ENCODE results near the gene SLC25A26. TPM values are rescaled to one million over a fixed set of nuclear protein-coding genes. Genes with fewer than 3 reads are reported as not detected.
A peak's percentile ranks its signal among the peaks of the same experiment; 100 is the strongest.

The SLC25A26 gene
- total RNA-seq, 4 donors from 2014 or later, result 22.0 to 33.9 (median 27.0) TPM

- peaks cover 0 to 72% of the 10 kb centered on the region in 2 donors for H3K36me3 ChIP-seq
- no peaks in the 10 kb centered on the region for H3K27me3 ChIP-seq
- H3K27ac ChIP-seq, result peak overlapping the region; percentile 62 to 82 (median 79)
- ATAC-seq, result no peak
- no peaks in the 10 kb centered on the region for H3K9me3 ChIP-seq
- no peak overlapping the region for H3K4me3 ChIP-seq
- peaks cover 2 to 100% (median 55%) of the 10 kb centered on the region in 3 donors for H3K4me1 ChIP-seq
- WGBS, 2 donors (ENCODE audit: low coverage in 1 of 2), result 85 to 92% methylated on average over 4 to 6 of the region's 32 CpGs
- no peak for TF ChIP-seq EP300 (IDR thresholded peaks at IDR 0.05)
- TF ChIP-seq POLR2A (IDR thresholded peaks at IDR 0.05), result no peak
- no peak for TF ChIP-seq CTCF (IDR thresholded peaks at IDR 0.05)
- TF ChIP-seq POLR2AphosphoS5 (IDR thresholded peaks at IDR 0.05), result no peak
Observed at GRCh38 chr3:66404903-66405700, 184.3 kb downstream of the SLC25A26 start.

- Histone ChIP-seq H3K27me3 (no peaks in the 10 kb centered on the region), H3K4me3 (no peak overlapping the region), H3K4me1 (peaks cover 2 to 100% (median 55%) of the 10 kb centered on the region in 3 donors), H3K27ac (peak overlapping the region; percentile 62 to 82 (median 79)), H3K36me3 (peaks cover 0 to 69% of the 10 kb centered on the region in 2 donors), H3K9me3 (no peaks in the 10 kb centered on the region)
- 53% methylated on average over 4 of the region's 11 CpGs; no CpG with 5 or more reads in 1 of the 2 donors for WGBS, 2 donors (ENCODE audit: low coverage in 1 of 2)
- TF ChIP-seq EP300 (IDR thresholded peaks at IDR 0.05) (no peak), POLR2AphosphoS5 (IDR thresholded peaks at IDR 0.05) (peak; percentile 89)
- ATAC-seq, result peak; percentile 42
Observed at GRCh38 chr3:66405701-66406091, 184.9 kb downstream of the SLC25A26 start.

GRCh38 chr3:66406163-66406562, 185.4 kb downstream of the SLC25A26 start:
- H3K27ac ChIP-seq, result peak overlapping the region; percentile 62 to 82 (median 79)
- H3K9me3 ChIP-seq, result no peaks in the 10 kb centered on the region
- peak; percentile 76 for ATAC-seq
- H3K36me3 ChIP-seq, result peaks cover 0 to 66% of the 10 kb centered on the region in 2 donors
- WGBS, 2 donors (ENCODE audit: low coverage in 1 of 2), result 50% methylated on average over 4 of the region's 5 CpGs; no CpG with 5 or more reads in 1 of the 2 donors
- H3K27me3 ChIP-seq, result no peaks in the 10 kb centered on the region
- peak; percentile 53 for TF ChIP-seq POLR2AphosphoS5 (IDR thresholded peaks at IDR 0.05)
- no peak for TF ChIP-seq CTCF (IDR thresholded peaks at IDR 0.05)
- no peak for TF ChIP-seq POLR2A (IDR thresholded peaks at IDR 0.05)
- no peak overlapping the region for H3K4me3 ChIP-seq
- peaks cover 2 to 100% (median 55%) of the 10 kb centered on the region in 3 donors for H3K4me1 ChIP-seq

- 51 to 54% methylated on average over 8 to 10 of the region's 17 CpGs for WGBS, 2 donors (ENCODE audit: low coverage in 1 of 2)
- Histone ChIP-seq H3K4me3 (no peak overlapping the region), H3K9me3 (no peaks in the 10 kb centered on the region), H3K4me1 (peaks cover 2 to 100% (median 50%) of the 10 kb centered on the region in 3 donors), H3K36me3 (peaks cover 0 to 68% of the 10 kb centered on the region in 2 donors), H3K27me3 (no peaks in the 10 kb centered on the region), H3K27ac (peak overlapping the region; percentile 1 to 82 (median 79))
- TF ChIP-seq EP300 (IDR thresholded peaks at IDR 0.05) (no peak), CTCF (IDR thresholded peaks at IDR 0.05) (no peak), POLR2A (IDR thresholded peaks at IDR 0.05) (no peak), POLR2AphosphoS5 (IDR thresholded peaks at IDR 0.05) (no peak)
- no peak for ATAC-seq
Observed at GRCh38 chr3:66406831-66407610, 186.2 kb downstream of the SLC25A26 start.

GRCh38 chr3:66407611-66408218, 186.9 kb downstream of the SLC25A26 start:
- ATAC-seq, result peak; percentile 39
- H3K9me3 ChIP-seq, result no peaks in the 10 kb centered on the region

More at GRCh38 chr3:66407611-66408218, 186.9 kb downstream of the SLC25A26 start:
- Histone ChIP-seq H3K4me1 (peaks cover 2 to 100% (median 47%) of the 10 kb centered on the region in 3 donors), H3K27me3 (no peaks in the 10 kb centered on the region), H3K27ac (peak overlapping the region in 3 of 4 donors; percentile 78 to 82 (median 80)), H3K4me3 (no peak overlapping the region), H3K36me3 (peaks cover 0 to 73% of the 10 kb centered on the region in 2 donors)
- TF ChIP-seq CTCF (IDR thresholded peaks at IDR 0.05) (peak in 3 of 4 experiments; percentile 79 to 97 (median 83)), POLR2AphosphoS5 (IDR thresholded peaks at IDR 0.05) (peak; percentile 16), EP300 (IDR thresholded peaks at IDR 0.05) (no peak), POLR2A (IDR thresholded peaks at IDR 0.05) (no peak)
- 37 to 60% methylated on average over 5 to 6 of the region's 14 CpGs for WGBS, 2 donors (ENCODE audit: low coverage in 1 of 2)

All from gastroesophageal sphincter (tissue), 4 donors.